ENCODE measurements around the gene KPNA3. TPM values are rescaled to one million over a fixed set of nuclear protein-coding genes. Genes with fewer than 3 reads are reported as not detected.
"Not testable (repeated sequence)": the region's sequence is repeated elsewhere in the genome, so short reads cannot be mapped to it uniquely, and the experiment has no call there.

KPNA3 gene
- total RNA-seq, 1 experiment from 2014 or later = 34.7 TPM

DNA sequence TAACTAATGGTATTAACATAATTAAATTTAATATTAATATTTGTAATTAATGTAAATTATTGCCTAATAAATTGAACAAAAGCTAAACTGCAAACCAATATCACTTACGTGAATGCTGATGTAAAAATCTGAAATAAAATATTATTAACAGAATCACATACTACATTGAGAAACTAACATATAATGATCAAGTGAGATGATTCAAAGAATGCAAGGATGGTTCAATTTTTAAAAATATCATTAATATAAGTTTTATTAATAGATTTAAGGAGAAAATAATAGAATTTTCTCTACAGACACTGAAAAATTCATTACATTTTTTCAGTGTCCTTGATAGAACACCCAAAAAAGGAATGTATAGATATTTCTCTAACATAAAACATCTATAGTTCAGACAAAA is 77.7 kb downstream of the KPNA3 start:
- DNase-seq = no peak
- Histone ChIP-seq H3K4me3 (no peak overlapping the region), H3K36me3 (peaks cover 84% of the 10 kb centered on the region), H3K27me3 (no peaks in the 10 kb centered on the region), H3K9me3 (peaks cover 14% of the 10 kb centered on the region)

GRCh38 chr13:49711218-49711863 is 81.1 kb downstream of the KPNA3 start:
- DNase-seq = no peak
- H3K4me3 ChIP-seq = no peak overlapping the region
- H3K27me3 ChIP-seq = no peaks in the 10 kb centered on the region
- H3K9me3 ChIP-seq = peaks cover 14% of the 10 kb centered on the region
- H3K36me3 ChIP-seq = peaks cover 73% of the 10 kb centered on the region

DNA sequence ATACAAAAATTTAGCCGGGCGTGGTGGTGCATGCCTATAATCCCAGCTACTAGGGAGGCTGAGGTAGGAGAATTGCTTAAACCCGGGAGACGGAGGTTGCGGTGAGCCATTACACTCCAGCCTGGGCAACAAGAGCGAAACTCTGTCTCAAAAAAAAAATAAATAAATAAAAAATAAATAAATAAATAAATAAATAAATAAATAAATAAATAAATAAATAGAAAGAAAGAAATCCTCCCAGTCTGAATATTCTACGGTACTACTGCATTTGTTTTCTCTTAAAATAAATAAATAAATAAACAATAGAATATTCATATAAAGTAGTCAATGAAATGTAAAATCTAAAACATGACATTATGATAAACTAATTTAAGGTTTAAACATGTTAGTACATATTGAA is 88.2 kb downstream of the KPNA3 start:
- H3K36me3 ChIP-seq = peaks cover 60% of the 10 kb centered on the region
- DNase-seq, H3K9me3 ChIP-seq, H3K4me3 ChIP-seq, H3K27me3 ChIP-seq: not testable (repeated sequence)

DNA sequence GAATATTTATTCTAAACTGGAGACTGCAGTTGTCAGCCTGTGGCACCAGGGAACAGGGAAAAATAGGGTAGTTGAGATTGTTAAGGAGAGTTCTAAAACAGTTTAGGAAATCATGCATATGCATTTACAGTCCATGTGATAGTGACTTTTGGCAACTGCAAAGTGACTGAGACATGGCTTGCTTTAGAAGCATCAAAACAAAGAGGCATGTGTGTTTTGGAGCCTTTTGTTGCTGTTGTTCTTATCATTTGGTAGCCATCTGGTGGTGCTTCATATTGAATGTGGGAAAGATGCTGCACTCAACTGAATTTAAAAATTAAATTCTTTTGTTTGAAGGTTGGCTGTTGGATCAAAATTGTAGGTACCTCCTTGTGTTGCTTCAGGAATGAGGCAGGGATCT is 91.0 kb downstream of the KPNA3 start:
- Histone ChIP-seq H3K36me3 (peaks cover 70% of the 10 kb centered on the region), H3K4me3 (no peak overlapping the region), H3K27me3 (no peaks in the 10 kb centered on the region), H3K9me3 (no peaks in the 10 kb centered on the region)
- DNase-seq = no peak

DNA sequence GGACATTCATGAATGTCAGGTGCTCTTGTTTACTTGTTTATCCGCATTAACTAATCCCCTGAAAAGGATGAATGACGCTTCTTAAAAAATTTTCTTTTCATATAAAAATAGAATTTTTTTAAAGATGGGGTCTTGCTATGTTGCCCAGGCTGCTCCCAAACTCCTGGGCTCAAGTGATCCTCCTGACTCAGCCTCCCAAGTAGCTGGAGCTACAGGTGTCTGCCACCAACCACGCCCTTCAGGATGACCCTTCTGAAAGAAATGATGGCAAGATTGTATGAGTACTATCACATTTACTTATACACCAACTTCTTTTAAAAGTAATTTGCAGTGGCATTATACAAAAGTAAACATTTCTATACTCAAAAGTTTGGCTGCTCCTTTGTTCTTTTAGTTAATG is 95.0 kb downstream of the KPNA3 start:
- H3K27me3 ChIP-seq = no peaks in the 10 kb centered on the region
- H3K4me3 ChIP-seq = no peak overlapping the region
- H3K36me3 ChIP-seq = peaks cover 61% of the 10 kb centered on the region
- no peak for DNase-seq
- H3K9me3 ChIP-seq = no peaks in the 10 kb centered on the region

DNA sequence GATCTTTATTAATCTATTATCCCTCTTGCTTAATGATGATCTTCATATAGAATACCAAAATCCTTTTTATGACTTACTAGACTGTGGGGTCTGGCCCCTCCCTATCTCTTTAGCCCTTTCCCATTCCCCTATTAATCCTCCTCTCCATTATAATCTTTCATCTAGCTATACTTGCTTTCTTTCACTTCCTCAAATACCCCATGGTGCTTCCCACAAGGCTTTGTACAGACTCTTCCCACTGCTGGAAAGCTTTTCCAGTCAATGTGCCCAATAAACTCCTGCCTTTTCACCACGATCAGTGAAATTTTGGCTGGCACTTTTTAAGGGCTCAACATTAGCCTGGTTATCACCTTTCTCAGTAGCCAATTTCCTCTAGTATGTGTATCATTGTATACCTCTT is 98.0 kb downstream of the KPNA3 start:
- no peak for DNase-seq
- no peak overlapping the region for H3K4me3 ChIP-seq
- H3K36me3 ChIP-seq = peaks cover 38% of the 10 kb centered on the region
- no peaks in the 10 kb centered on the region for H3K9me3 ChIP-seq
- H3K27me3 ChIP-seq = no peaks in the 10 kb centered on the region

- DNase-seq = no peak
- no peaks in the 10 kb centered on the region for H3K9me3 ChIP-seq
- H3K36me3 ChIP-seq = peaks cover 40% of the 10 kb centered on the region
- H3K4me3 ChIP-seq = no peak overlapping the region
- no peaks in the 10 kb centered on the region for H3K27me3 ChIP-seq
Observed at GRCh38 chr13:49693877-49694276, 98.6 kb downstream of the KPNA3 start.

DNA sequence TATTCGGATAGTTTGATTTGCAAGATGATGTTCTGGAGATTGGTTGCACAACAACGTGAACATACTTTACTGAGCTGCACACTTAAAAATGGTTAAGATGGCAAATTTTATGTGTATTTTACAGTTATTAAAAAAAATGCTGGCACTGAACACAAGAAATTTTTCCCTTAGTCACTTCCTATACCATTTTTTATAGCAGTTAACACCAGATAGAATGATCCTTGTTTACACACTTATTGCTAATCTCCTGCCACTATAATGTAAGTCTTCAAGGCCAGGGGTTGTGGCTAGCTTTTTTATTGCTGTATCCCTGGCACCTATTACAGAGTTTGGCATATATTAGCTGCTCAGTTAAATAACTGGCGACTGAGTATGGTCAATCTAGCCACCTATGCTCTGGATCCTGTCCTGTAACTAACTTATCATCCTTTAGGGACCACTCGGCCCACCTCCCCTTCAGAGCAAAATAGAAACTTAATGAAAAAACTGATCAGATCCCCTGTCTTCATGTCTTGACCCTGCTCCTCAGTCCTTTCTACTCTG is 99.2 kb downstream of the KPNA3 start:
- Histone ChIP-seq H3K9me3 (no peaks in the 10 kb centered on the region), H3K27me3 (no peaks in the 10 kb centered on the region), H3K36me3 (peaks cover 37% of the 10 kb centered on the region), H3K4me3 (no peak overlapping the region)
- DNase-seq = no peak

- no peaks in the 10 kb centered on the region for H3K9me3 ChIP-seq
- H3K27me3 ChIP-seq = no peaks in the 10 kb centered on the region
- peak within 1 kb of the TSS; percentile 67 for H3K4me3 ChIP-seq
- H3K36me3 ChIP-seq = peaks cover 36% of the 10 kb centered on the region
- DNase-seq = peak; percentile 95
Observed at GRCh38 chr13:49690995-49691784, 101.3 kb downstream of the KPNA3 start, which contains the start of gene EBPL. Gene EBPL (minus strand): TSS chr13:49691486. CDS start chr13:49691424, 62 bp downstream.

DNA sequence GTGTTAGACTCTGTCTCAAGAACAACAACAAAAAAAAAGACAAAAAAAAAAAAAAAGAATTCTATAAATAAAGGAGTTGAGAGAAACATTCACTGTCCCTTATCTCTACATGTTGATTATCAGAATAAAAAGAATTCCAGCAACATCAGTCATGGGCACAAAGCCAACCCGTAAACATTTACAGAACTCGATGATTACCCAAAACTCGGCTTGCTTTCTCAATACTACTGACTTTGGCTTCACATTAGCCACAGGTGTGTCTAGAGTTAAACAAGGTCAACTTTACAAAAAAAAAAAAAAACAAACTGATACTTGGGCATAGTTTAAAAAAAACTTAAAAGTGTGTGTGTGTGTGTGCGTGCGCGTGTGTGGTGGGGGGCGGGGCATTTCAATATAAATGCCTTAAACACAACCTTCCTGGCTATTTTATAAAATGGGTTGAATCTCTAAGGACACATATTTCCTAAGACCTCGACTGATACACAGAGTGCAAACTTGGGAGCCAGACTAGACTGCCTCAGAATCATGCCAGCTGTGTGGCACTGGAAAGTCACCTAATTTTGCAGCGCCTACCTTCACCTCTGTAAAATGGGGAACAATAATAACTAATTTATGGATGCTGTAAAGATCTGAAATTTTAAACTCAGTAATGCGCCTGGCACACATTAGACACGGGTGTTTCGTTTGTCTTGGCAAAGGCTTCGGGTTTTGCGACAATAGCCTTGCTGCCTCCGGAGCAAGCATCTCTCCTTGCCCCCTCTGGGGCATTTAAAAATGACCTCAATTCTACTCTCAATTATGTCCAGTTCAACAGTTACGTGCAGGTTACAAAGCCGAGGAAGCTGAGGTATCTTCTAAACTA is 102.1 kb downstream of the KPNA3 start:
- H3K9me3 ChIP-seq = no peaks in the 10 kb centered on the region
- no peaks in the 10 kb centered on the region for H3K27me3 ChIP-seq
- DNase-seq = peak; percentile 30
- peaks cover 32% of the 10 kb centered on the region for H3K36me3 ChIP-seq
- H3K4me3 ChIP-seq = peak overlapping the region; percentile 67

GRCh38 chr13:49683489-49683888 is 109.0 kb downstream of the KPNA3 start:
- DNase-seq = no peak
- H3K4me3 ChIP-seq = no peak overlapping the region

DNA sequence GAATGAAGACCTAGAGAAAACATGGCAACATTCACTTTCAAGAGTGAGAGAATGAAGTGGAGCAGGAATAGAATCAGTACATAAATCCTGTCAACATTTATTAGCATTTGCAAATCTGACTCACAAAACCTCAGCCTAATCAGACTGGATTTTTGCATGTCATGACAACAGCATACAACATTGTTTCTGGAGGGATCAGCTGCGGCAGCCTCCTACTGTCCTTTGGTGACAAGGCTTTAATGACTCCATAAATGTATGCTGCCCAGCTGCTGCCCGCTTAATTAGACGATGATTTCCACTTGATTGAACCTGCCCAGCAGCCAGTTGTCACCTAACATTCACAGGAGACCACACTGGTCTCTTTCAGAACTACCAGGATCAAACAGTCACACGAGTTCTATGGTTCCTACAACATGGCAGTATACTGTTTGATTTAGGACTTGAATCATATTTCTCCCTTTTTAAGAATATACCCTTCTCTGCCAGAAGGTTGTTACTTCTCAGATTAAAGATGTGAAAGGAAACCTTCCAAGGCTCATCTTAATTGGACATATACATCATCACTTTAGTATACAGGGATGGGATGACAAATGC is 110.5 kb downstream of the KPNA3 start:
- Histone ChIP-seq H3K36me3 (peaks cover 41% of the 10 kb centered on the region), H3K4me3 (no peak overlapping the region), H3K27me3 (no peaks in the 10 kb centered on the region), H3K9me3 (no peaks in the 10 kb centered on the region)
- DNase-seq = no peak

More at GRCh38 chr13:49683489-49683888, 109.0 kb downstream of the KPNA3 start:
- Histone ChIP-seq H3K36me3 (peaks cover 44% of the 10 kb centered on the region), H3K9me3 (no peaks in the 10 kb centered on the region), H3K27me3 (no peaks in the 10 kb centered on the region)

GRCh38 chr13:49679246-49679645 is 113.2 kb downstream of the KPNA3 start:
- Histone ChIP-seq H3K36me3 (peaks cover 45% of the 10 kb centered on the region), H3K4me3 (no peak overlapping the region), H3K27me3 (no peaks in the 10 kb centered on the region), H3K9me3 (no peaks in the 10 kb centered on the region)
- no peak for DNase-seq

DNA sequence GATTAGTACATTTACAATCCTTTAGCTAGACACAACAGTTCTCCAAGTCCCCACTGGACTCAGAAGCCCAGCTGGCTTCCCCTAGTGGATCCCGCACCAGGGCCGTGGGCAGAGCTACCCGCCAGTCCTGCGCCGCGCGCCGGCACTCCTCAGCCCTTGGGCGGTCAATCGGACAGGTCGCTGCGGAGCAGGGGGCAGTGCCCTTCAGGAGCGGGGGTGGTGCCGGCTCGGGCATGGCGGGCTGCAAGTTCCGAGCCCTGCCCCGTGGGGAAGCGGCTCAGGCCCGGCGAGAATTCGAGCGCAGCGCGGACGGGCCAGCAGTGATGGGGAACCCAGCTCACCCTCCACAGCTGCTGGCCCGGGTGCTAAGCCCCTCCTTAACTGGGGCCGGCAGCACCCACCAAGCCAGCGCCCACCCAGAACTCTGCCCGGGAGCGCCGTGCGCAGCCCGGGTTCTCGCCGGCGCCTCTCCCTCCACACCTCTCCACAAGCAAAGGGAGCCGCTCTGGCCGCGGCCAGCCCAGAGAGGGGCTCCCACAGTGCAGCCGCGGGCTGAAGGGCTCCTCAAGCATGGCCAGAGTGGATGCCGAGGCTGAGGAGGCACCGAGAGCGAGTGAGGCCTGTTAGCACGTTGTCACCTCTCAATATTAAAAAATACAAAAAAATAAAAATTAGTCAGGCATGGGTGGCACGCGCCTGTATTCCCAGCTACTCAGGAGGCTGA is 114.1 kb downstream of the KPNA3 start:
- H3K9me3 ChIP-seq = no peaks in the 10 kb centered on the region
- peaks cover 48% of the 10 kb centered on the region for H3K36me3 ChIP-seq
- no peak for DNase-seq
- no peaks in the 10 kb centered on the region for H3K27me3 ChIP-seq
- no peak overlapping the region for H3K4me3 ChIP-seq

DNA sequence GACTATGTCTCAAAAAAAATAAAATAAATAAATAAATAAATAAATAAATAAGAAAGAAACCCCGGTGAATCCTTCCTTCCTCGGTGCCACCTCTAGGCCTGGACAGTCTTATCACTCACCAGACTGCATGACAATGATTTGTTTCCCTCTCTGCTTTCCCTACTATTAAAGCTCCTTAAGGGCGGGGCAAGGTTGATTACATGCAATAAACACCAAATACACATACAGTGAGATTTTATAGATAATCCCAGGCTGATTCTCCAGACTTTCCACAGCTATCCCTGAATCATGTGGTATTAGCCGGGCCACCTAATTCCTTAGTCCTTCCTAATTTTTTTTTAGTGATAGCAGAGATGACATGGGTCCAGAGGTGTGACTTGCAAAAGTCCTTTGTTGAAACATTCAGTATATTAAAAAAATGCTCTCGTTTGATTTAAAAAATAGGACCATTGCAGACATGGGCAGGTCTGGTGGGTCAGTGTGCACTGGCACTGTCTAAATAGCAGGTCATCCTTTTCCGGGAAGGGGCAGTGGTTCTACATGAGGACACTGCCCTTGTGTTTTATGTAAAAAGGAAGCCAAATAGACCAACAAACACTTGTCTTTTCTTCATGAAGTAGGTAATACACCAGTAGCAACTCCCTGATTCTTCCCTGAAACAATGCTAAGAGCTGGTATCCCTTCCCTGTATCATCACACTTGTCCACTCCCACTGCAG is 115.7 kb downstream of the KPNA3 start:
- no peak overlapping the region for H3K4me3 ChIP-seq
- H3K27me3 ChIP-seq = no peaks in the 10 kb centered on the region
- H3K9me3 ChIP-seq = no peaks in the 10 kb centered on the region; the same call in 1 of the 2 replicates
- no peak for DNase-seq
- H3K36me3 ChIP-seq = peaks cover 44% of the 10 kb centered on the region
